Body of pancreas (tissue), 4 donors: ENCODE results near the gene CMTM8.

Experiments
- CTCF ChIP-seq, 7 experiments: fragments of 450-650 bp in 4 of 7; fragments of 200-600 bp in 3 of 7; sonication (generic) in 3 of 7; IDR thresholded peaks; one replicate each; pipeline ENCODE4 v1.5.1; 2016 to 2019; ENCODE audit warnings: antibody characterized with exemption in 7 of 7
- POLR2A ChIP-seq, 3 donors: fragments of 450-650 bp; IDR thresholded peaks; one replicate each; pipeline ENCODE4 v1.6.1; 2016; ENCODE audit warnings: antibody characterized with exemption in 3 of 3, mild to moderate bottlenecking in 2 of 3

GRCh38 chr3:32310336-32310735, 71.9 kb downstream of the CMTM8 start:
- TF ChIP-seq CTCF (IDR thresholded peaks at IDR 0.05) (no peak), POLR2A (IDR thresholded peaks at IDR 0.05) (no peak)
